Activated CD8-positive, alpha-beta memory T cell treated with anti-CD3 and anti-CD28 coated beads for 36 hours (primary cell): ENCODE measurements around the gene TP53I13. TPM values are rescaled to one million over a fixed set of nuclear protein-coding genes. Genes with fewer than 3 reads are reported as not detected.

Experiments
- CTCF ChIA-PET: fragments of 350-600 bp; sonication (Branson Sonifier 250); formaldehyde crosslinking; loops from one replicate; lab custom pipeline; 2021; ENCODE audit warnings: antibody characterized with exemption; lab: Charles Lee
- POLR2A ChIA-PET: fragments of 350-600 bp; sonication (Branson Sonifier 250); formaldehyde crosslinking; loops from one replicate; lab custom pipeline; 2021; ENCODE audit warnings: antibody characterized with exemption; lab: Charles Lee
- total RNA-seq, 2 experiments: library from RNA; stranded (reverse); gene quantifications; one replicate each; pipeline ENCODE4 v1.2.3, GENCODE V29; 2021

Gene TP53I13
- total RNA-seq, 2 experiments from 2014 or later = 71.7 to 73.2 TPM

- POLR2A ChIA-PET = interaction anchor here (0.6 to 1.7 kb wide), 4 partner anchors 19 to 63 kb away, joined by 3 to 4 read pairs (median 3); partner anchors contain the start of gene ABHD15
- CTCF ChIA-PET = interaction anchor here (1.2 to 6.4 kb wide), 3 partner anchors 14 to 30 kb away, joined by 4 to 33 read pairs (median 10); partner anchors contain the start of gene ABHD15
Observed at GRCh38 chr17:29586676-29587469, 18.4 kb downstream of the TP53I13 start.

GRCh38 chr17:29587591-29587990, 19.1 kb downstream of the TP53I13 start:
- ChIA-PET POLR2A (interaction anchor here (0.6 to 2.0 kb wide), 8 partner anchors 11 to 63 kb away, joined by 3 to 7 read pairs (median 4); partner anchors contain the start of genes ABHD15 and TP53I13), CTCF (interaction anchor here (1.0 to 6.4 kb wide), 5 partner anchors 15 to 52 kb away, joined by 3 to 33 read pairs (median 4); partner anchors contain the start of gene ABHD15)

GRCh38 chr17:29588017-29588561, 19.6 kb downstream of the TP53I13 start:
- POLR2A ChIA-PET = interaction anchor here (0.6 to 2.0 kb wide), 8 partner anchors 8 to 29 kb away, joined by 3 to 7 read pairs (median 4); partner anchors contain the start of genes ABHD15 and TP53I13
- CTCF ChIA-PET = interaction anchor here (0.6 to 6.4 kb wide), 9 partner anchors 9 to 131 kb away, joined by 3 to 33 read pairs (median 4); partner anchors contain the start of gene ABHD15

GRCh38 chr17:29588562-29589411, 20.3 kb downstream of the TP53I13 start:
- ChIA-PET POLR2A (interaction anchor here (1.2 to 2.0 kb wide), 6 partner anchors 8 to 29 kb away, joined by 3 to 7 read pairs (median 4); partner anchors contain the start of genes ABHD15 and TP53I13), CTCF (interaction anchor here (0.6 to 6.4 kb wide), 8 partner anchors 10 to 130 kb away, joined by 3 to 33 read pairs (median 4); partner anchors contain the start of gene ABHD15)

- ChIA-PET CTCF (interaction anchor here (1.4 to 6.4 kb wide), 4 partner anchors 9 to 27 kb away, joined by 3 to 39 read pairs (median 22); no protein-coding TSS in a partner anchor), POLR2A (interaction anchor here (1.4 to 2.0 kb wide), 3 partner anchors 9 to 24 kb away, joined by 3 to 9 read pairs (median 4); partner anchors contain the start of genes ABHD15 and TP53I13)
Observed at GRCh38 chr17:29589524-29590410, 21.3 kb downstream of the TP53I13 start, which contains the start of gene GIT1. Gene GIT1, minus strand, starts transcription at chr17:29589648. Its CDS starts 270 bp downstream, at chr17:29589378.

- CTCF ChIA-PET = interaction anchor here (0.6 to 4.7 kb wide), 9 partner anchors 10 to 192 kb away, joined by 3 to 97 read pairs (median 6); no protein-coding TSS in a partner anchor
- POLR2A ChIA-PET = interaction anchor here (0.8 to 3.9 kb wide), 3 partner anchors 23 to 340 kb away, joined by 3 to 17 read pairs (median 9); partner anchors contain the start of genes ABHD15 and TP53I13
Observed at GRCh38 chr17:29590411-29591145, 22.1 kb downstream of the TP53I13 start.

GRCh38 chr17:29591146-29591736, 22.7 kb downstream of the TP53I13 start:
- ChIA-PET CTCF (interaction anchor here (0.6 to 4.7 kb wide), 16 partner anchors 10 to 300 kb away, joined by 3 to 97 read pairs (median 4); partner anchors contain the start of gene ABHD15), POLR2A (interaction anchor here (0.6 to 3.9 kb wide), 6 partner anchors 10 to 339 kb away, joined by 3 to 17 read pairs (median 4); partner anchors contain the start of genes ABHD15 and TP53I13)

GRCh38 chr17:29591737-29592608, 23.5 kb downstream of the TP53I13 start:
- ChIA-PET CTCF (interaction anchor here (0.8 to 4.7 kb wide), 18 partner anchors 11 to 340 kb away, joined by 3 to 97 read pairs (median 4); partner anchors contain the start of gene ABHD15), POLR2A (interaction anchor here (0.5 to 3.9 kb wide), 9 partner anchors 11 to 298 kb away, joined by 3 to 17 read pairs (median 4); partner anchors contain the start of genes ABHD15, NUFIP2 and TP53I13)

GRCh38 chr17:29592850-29593551, 24.5 kb downstream of the TP53I13 start, which contains the start of gene ANKRD13B:
Gene ANKRD13B, plus strand, starts transcription at chr17:29593132. Its CDS starts 490 bp downstream, at chr17:29593622.
- POLR2A ChIA-PET = interaction anchor here (0.5 to 3.9 kb wide), 7 partner anchors 13 to 299 kb away, joined by 3 to 17 read pairs (median 4); partner anchors contain the start of gene NUFIP2
- CTCF ChIA-PET = interaction anchor here (0.6 to 4.7 kb wide), 12 partner anchors 12 to 339 kb away, joined by 3 to 97 read pairs (median 5); no protein-coding TSS in a partner anchor

- ChIA-PET POLR2A (interaction anchor here (0.6 to 3.9 kb wide), 7 partner anchors 20 to 300 kb away, joined by 3 to 17 read pairs (median 4); partner anchors contain the start of gene NUFIP2), CTCF (interaction anchor here (0.6 to 4.7 kb wide), 8 partner anchors 17 to 414 kb away, joined by 3 to 97 read pairs (median 6); partner anchors contain the start of gene MYO18A)
Observed at GRCh38 chr17:29593591-29594518, 25.4 kb downstream of the TP53I13 start.

- POLR2A ChIA-PET = interaction anchor here (0.6 to 3.9 kb wide), 4 partner anchors 22 to 300 kb away, joined by 3 to 17 read pairs (median 4); partner anchors contain the start of gene NUFIP2
- CTCF ChIA-PET = interaction anchor here (1.0 to 4.7 kb wide), 3 partner anchors 21 to 415 kb away, joined by 3 to 97 read pairs (median 5); partner anchors contain the start of gene MYO18A
Observed at GRCh38 chr17:29594519-29595090, 26.1 kb downstream of the TP53I13 start.
